GM12891 (cell line): ENCODE results near the gene KRT78.

Experiments used
- PAX5 ChIP-seq: IDR thresholded peaks from 2 replicates; pipeline ENCODE4 v1.6.1; 2011; ENCODE audit warnings: low read length, moderate library complexity, mild to moderate bottlenecking; ENCODE audit not compliant: insufficient read depth, severe bottlenecking
- POLR2A ChIP-seq: IDR thresholded peaks from 2 replicates; pipeline ENCODE4 v1.6.1; 2011; ENCODE audit warnings: low read depth, low read length, control low read depth
- POLR2AphosphoS5 ChIP-seq: IDR thresholded peaks from 2 replicates; pipeline ENCODE4 v1.6.1; 2011; ENCODE audit warnings: low read depth, low read length, control low read depth
- POU2F2 ChIP-seq: IDR thresholded peaks from 2 replicates; pipeline ENCODE4 v1.6.1; 2011; ENCODE audit warnings: low read depth, mild to moderate bottlenecking, control low read depth, low read length, moderate library complexity
- SPI1 ChIP-seq: IDR thresholded peaks from 2 replicates; pipeline ENCODE4 v1.6.1; 2011; ENCODE audit warnings: low read depth, low read length, control low read depth
- TAF1 ChIP-seq: IDR thresholded peaks from 2 replicates; pipeline ENCODE4 v1.6.1; 2011; ENCODE audit warnings: low read depth, low read length, control low read depth

GRCh38 chr12:52836491-52837412 is 12.0 kb downstream of the KRT78 start:
- no peak for TF ChIP-seq POLR2AphosphoS5
- no peak for TF ChIP-seq POLR2A
- no peak for TF ChIP-seq TAF1
- TF ChIP-seq PAX5 = no peak
- TF ChIP-seq POU2F2 = no peak
- TF ChIP-seq SPI1 = no peak
